HG02973 (cell line): ENCODE measurements around the gene ARSK.
A peak's percentile ranks its signal among the peaks of the same experiment; 100 is the strongest.

Experiments
- ATAC-seq: cut with Tn5 transposase; IDR thresholded peaks from one replicate; pipeline ENCODE4 v1.9.1; 2021; ENCODE audit warnings: moderate library complexity; ENCODE audit not compliant: unreplicated experiment

Gene ARSK

DNA sequence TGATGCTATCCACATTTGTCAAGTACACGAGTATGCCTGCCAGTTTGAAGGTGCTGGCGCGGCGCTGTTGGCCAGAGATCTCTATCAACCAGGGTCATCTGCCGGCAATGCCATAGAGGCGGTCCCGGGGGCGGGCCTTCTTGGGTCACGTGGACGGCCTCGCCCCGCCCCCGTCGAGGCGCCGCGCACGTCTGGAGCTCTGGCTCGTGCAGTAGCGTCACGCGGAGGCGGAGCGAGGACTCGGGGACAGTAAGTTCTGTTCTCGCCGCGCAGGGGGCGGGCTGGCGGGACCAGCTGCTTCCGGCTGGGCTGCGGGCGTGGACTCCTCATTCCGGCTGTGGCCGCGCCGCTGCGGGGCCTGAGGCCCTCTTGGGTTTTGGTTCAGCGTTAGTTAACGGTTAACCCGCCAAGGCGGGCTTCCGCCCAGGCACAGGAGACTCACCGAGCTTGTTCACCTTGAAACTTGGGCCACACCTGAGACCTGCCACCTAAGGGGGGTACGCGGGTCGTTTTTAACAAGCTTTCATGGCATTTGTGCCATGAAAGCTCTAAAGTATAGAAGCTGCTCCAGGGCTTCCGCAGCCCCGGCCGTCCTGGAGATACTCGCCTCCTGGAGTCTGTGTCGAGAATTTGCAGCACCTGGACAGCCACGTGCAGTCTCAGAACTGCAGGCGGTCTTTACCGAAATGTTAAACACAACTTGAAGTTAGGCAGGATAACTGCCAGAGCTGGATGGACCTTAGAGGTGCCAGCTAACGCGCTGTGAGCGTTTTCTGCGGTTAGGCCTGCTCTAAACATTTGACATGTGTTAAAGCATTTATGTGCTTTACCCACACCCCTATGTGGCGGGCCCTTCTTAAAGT is 91.9 kb downstream of the ARSK start, which contains the start of gene RFESD:
Gene RFESD (plus strand): TSS at position 209 of the 863 bp plus-strand sequence. CDS start 5,495 bp downstream, outside the sequence.
- ATAC-seq, result peak; percentile 96

DNA sequence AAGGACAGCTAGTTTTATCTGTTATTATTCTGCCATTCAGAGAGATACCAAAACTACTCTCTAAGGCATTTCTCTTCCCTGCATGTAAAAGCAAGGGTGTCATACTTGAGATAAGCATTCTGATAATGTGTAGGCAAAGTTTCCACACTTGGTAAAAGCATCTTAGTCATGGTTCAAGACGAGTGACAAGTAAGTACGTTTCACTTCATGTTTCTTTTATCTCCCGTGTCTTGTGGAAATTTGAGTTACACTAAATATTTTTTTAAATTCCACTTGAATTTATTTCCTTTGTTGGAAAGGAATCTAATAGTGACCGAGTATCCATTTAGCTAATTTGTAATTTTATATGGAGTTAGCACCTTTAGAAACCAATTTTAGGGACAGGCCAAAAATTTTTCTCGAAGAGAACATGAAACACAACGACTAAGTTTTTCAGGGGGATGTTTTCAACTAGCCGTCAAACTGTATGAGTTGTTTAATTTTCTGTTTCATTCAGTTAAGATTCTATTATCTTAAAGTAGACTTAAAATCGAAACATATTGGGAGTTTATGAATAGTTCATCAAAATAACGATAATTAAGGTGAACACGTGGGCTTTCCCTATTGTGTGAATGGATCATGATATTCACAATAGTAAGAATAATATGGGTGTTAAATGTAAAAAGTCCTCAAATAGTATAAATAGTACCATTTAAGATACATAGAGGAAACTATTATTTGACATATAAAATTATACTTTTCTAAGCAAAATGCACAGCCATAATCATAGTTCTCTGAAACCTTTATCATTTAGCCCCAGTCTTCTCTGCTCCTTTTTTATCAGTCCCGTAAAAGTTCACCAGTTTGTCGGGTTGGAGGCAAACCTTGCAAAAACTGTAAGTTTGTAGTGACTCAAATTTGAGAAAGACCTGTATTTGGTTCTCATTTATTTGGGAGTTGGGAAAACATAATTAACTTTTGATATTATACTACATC is 93.3 kb downstream of the ARSK start:
- no peak for ATAC-seq

GRCh38 chr5:95649274-95649673 is 94.4 kb downstream of the ARSK start:
- ATAC-seq, result no peak

GRCh38 chr5:95649842-95650620 is 95.1 kb downstream of the ARSK start:
- ATAC-seq, result no peak

DNA sequence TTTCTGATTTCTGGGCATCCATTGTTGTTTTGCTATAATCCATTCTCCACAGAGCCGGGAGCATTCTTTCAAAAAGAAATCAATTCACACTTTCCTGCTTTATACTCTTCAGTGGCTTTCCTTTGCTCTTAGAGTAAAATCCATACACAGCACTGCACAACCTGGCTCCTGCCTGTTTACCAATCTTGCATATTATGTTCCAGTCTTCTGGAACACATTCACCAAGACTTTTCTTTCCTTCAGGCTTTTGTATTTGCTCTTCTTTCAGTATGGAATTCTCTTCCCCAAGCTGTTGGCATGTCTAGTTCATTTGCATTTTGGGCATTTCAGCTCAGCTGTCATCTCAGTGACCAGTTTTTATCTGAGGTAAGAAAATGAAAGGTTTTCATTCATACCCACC is 97.9 kb downstream of the ARSK start:
- no peak for ATAC-seq

- ATAC-seq, result no peak
These were observed 99.3 kb downstream of the ARSK start for GRCh38 chr5:95654196-95654595.
